HUES6 (cell line): ENCODE results near the gene OGDHL.
"Not testable (repeated sequence)": the region's sequence is repeated elsewhere in the genome, so short reads cannot be mapped to it uniquely, and the experiment has no call there.

Experiments
- H3K27ac ChIP-seq: 2 replicates; pipeline ENCODE4 v1.7.0; 2013; ENCODE audit warnings: low read depth, mild to moderate bottlenecking, low read length, inconsistent platforms
- H3K27me3 ChIP-seq: 2 replicates; pipeline ENCODE4 v1.6.1; 2013; ENCODE audit warnings: low read length; ENCODE audit not compliant: control insufficient read depth, insufficient read depth
- H3K36me3 ChIP-seq: 2 replicates; pipeline ENCODE4 v1.6.1; 2013; ENCODE audit warnings: low read length; ENCODE audit not compliant: control insufficient read depth, insufficient read depth
- H3K4me1 ChIP-seq: 2 replicates; pipeline ENCODE4 v1.6.1; 2013; ENCODE audit warnings: low read length; ENCODE audit not compliant: control insufficient read depth, insufficient read depth
- H3K4me3 ChIP-seq: 2 replicates; pipeline ENCODE4 v1.5.1; 2013; ENCODE audit warnings: low read depth, low read length
- H3K9ac ChIP-seq: one replicate; pipeline ENCODE4 v1.6.1; 2013; ENCODE audit warnings: mild to moderate bottlenecking, low read length
- H3K9me3 ChIP-seq: 2 replicates; pipeline ENCODE4 v1.6.1; 2013; ENCODE audit warnings: low read depth, low read length; ENCODE audit not compliant: control insufficient read depth, insufficient read depth

Gene OGDHL

GRCh38 chr10:49715157-49715556, 47.0 kb downstream of the OGDHL start:
- not testable (repeated sequence) for H3K9ac ChIP-seq, H3K27ac ChIP-seq, H3K36me3 ChIP-seq, H3K27me3 ChIP-seq, H3K4me1 ChIP-seq, H3K9me3 ChIP-seq, H3K4me3 ChIP-seq

DNA sequence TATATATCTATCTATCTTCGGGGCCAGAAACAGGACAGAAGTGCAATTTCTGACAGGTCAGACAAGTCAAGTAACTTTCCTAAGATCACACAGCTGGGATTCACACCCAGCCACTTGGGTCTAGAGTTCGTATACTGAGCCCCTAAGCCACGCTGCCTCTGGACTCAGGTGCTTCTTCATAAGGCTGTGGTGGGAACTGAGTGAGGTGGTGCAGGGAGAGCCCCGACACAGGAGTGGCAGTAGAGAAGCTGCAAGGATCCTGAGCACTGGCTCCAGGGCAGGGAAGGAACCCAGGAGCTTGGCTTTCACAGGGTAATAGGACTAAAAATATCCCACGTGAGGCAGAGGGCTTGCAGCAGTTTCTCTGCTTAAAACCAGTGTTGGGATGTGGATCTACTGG, 48.9 kb downstream of the OGDHL start:
- Histone ChIP-seq H3K9ac (no peak overlapping the region), H3K4me1 (no peaks in the 10 kb centered on the region), H3K27me3 (0 out of 2 replicates have a peak, but pooled peaks cover under 1% of the 10 kb centered on the region), H3K4me3 (no peak overlapping the region), H3K36me3 (no peaks in the 10 kb centered on the region), H3K9me3 (peaks cover 7% of the 10 kb centered on the region; the same call in 1 of the 2 replicates), H3K27ac (no peak overlapping the region)

DNA sequence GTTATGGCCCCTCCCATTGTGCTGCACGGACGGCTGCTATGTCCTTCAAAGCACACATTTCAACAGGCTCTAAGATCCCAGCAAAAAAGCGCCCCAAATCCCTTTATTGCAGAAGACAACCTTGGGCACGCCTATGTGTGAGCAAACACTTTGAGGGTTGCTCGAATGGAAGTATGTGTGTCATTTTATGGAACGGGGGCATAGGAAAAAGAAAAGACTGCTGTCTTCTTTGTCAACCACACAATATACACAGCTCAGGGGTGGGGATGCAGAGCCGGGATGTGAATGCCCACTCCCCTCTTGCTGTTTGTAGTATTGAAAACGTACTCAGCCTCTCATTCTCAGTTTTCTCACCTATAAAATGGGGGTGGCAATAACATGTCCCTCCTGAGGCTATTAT, 50.6 kb downstream of the OGDHL start:
- no peak overlapping the region for H3K27ac ChIP-seq
- no peaks in the 10 kb centered on the region for H3K4me1 ChIP-seq
- no peak overlapping the region for H3K4me3 ChIP-seq
- no peak overlapping the region for H3K9ac ChIP-seq
- 0 out of 2 replicates have a peak, but pooled peaks cover 3% of the 10 kb centered on the region for H3K27me3 ChIP-seq
- H3K36me3 ChIP-seq = no peaks in the 10 kb centered on the region
- H3K9me3 ChIP-seq = peaks cover 7% of the 10 kb centered on the region; the same call in 1 of the 2 replicates

DNA sequence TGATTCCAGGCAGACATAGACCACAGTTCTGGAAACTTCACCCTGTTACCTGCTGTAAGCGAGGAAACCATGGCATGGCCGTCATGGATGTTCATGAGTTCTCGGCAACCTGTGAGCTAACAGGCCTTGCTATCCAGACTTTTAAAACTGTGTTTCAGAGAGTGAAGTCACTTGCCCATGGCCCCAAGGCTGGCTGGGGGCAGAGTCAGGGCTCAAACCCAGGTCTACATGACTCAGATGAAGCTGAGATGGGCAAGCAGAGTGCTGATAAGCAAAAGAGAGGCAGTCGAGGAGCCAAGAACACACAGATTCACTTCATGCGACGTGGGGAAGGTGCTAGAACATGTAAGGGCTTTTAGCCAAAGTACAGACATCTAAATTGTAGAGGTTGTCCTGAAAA, 51.2 kb downstream of the OGDHL start:
- Histone ChIP-seq H3K27ac (no peak overlapping the region), H3K27me3 (0 out of 2 replicates have a peak, but pooled peaks cover 3% of the 10 kb centered on the region), H3K36me3 (no peaks in the 10 kb centered on the region), H3K9ac (no peak overlapping the region), H3K4me1 (no peaks in the 10 kb centered on the region), H3K4me3 (no peak overlapping the region), H3K9me3 (peaks cover 7% of the 10 kb centered on the region)

DNA sequence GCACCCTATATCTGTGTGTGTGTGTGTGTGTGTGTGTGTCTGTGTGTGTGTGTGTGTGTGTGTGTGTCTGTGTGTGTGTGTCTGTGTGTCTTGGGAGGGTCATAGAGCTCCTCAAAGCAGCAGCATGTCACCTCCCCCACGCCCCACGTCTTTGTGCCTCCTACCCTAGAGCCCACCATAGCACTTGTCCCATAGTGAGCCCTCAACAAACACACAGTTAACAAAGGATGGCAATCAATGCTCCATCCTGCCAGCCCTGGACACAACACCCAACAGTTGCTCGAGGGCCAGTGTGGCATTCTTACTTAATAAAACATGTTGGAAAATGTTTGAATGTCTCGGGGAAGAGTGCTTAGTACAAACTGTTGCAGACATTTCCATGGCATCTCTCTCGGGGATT, 52.2 kb downstream of the OGDHL start:
- Histone ChIP-seq H3K9ac (no peak overlapping the region), H3K4me1 (no peaks in the 10 kb centered on the region), H3K27me3 (0 out of 2 replicates have a peak, but pooled peaks cover 3% of the 10 kb centered on the region), H3K36me3 (no peaks in the 10 kb centered on the region), H3K4me3 (no peak overlapping the region), H3K27ac (no peak overlapping the region), H3K9me3 (peaks cover 8% of the 10 kb centered on the region)

- H3K36me3 ChIP-seq = no peaks in the 10 kb centered on the region
- no peak overlapping the region for H3K9ac ChIP-seq
- H3K27ac ChIP-seq = no peak overlapping the region
- 0 out of 2 replicates have a peak, but pooled peaks cover 3% of the 10 kb centered on the region for H3K27me3 ChIP-seq
- H3K4me1 ChIP-seq = no peaks in the 10 kb centered on the region
- H3K4me3 ChIP-seq = no peak overlapping the region
- peaks cover 5% of the 10 kb centered on the region; the same call in 1 of the 2 replicates for H3K9me3 ChIP-seq
Measured at GRCh38 chr10:49707585-49707984, 54.5 kb downstream of the OGDHL start.

DNA sequence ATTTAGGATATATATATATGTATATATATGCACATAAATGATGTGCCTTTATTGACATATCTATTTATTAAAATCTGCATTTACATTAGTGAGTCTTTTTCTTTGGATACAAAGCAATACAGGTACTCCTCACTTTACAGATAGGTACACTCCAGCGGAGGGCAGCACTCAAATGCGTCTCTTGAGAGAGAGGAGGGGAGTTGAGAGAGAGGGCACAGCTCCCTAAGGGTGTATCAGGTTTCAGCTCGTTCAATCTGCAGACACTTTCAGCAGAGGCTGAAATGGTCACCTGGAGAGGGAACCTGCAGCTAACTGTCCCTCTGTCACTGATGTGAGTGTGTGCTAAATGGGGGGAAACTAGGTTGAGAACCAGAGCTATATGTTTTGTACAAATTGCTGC, 61.1 kb downstream of the OGDHL start:
- Histone ChIP-seq H3K27me3 (peaks cover 23% of the 10 kb centered on the region), H3K36me3 (no peaks in the 10 kb centered on the region), H3K27ac (no peak overlapping the region), H3K4me3 (no peak overlapping the region), H3K9ac (no peak overlapping the region), H3K9me3 (peaks cover 5% of the 10 kb centered on the region; the same call in 1 of the 2 replicates), H3K4me1 (peaks cover 5% of the 10 kb centered on the region)

GRCh38 chr10:49700211-49700610, 61.9 kb downstream of the OGDHL start:
- peaks cover 5% of the 10 kb centered on the region for H3K4me1 ChIP-seq
- H3K9me3 ChIP-seq = peaks cover 3% of the 10 kb centered on the region; the same call in 1 of the 2 replicates
- no peaks in the 10 kb centered on the region for H3K36me3 ChIP-seq
- no peak overlapping the region for H3K9ac ChIP-seq
- no peak overlapping the region for H3K27ac ChIP-seq
- H3K4me3 ChIP-seq = no peak overlapping the region
- peaks cover 29% of the 10 kb centered on the region for H3K27me3 ChIP-seq

DNA sequence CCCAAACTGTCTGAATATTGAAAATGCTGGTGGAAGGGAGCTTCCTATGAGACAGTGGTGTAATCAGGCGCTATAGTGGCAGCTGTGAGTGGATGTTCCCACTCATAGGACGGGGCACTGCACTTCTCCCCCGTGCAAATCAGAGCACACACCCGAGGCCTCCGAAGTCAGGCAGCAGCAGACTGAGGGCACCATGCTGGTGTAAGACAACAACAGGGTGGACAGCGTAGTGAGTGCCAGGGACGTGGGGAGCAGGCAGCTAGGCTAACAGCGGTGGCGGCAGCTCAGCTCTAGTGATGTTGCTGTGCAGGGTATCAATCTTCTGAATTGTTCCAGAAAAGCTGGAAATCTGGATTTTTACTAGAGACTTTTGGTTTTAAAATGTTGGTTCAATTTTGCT, 63.4 kb downstream of the OGDHL start:
- H3K9me3 ChIP-seq = no peaks in the 10 kb centered on the region
- no peak overlapping the region for H3K9ac ChIP-seq
- H3K4me3 ChIP-seq = no peak overlapping the region
- H3K27me3 ChIP-seq = peaks cover 44% of the 10 kb centered on the region
- H3K27ac ChIP-seq = no peak overlapping the region
- H3K4me1 ChIP-seq = peaks cover 5% of the 10 kb centered on the region
- H3K36me3 ChIP-seq = no peaks in the 10 kb centered on the region

DNA sequence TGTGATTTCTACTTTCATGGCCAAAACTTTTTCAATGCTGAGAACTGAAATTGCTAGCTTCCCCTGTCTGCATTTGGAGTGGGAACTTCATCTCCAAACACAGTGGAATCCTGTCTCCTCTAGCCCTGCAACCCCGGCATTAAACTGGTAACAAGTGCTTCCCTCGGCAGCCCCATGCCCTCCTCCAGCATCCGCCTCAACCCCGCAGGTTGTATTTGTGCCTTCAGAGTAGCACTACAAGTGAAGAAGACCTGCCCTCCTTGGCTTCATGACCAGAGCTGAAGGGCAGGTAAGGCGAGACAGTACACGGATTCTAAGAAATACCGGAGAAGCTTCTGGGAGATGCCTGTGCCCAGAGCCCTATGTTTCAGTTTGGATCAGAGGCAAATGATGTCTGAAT, 65.8 kb downstream of the OGDHL start:
- Histone ChIP-seq H3K9ac (no peak overlapping the region), H3K4me3 (no peak overlapping the region), H3K9me3 (0 out of 2 replicates have a peak, but pooled peaks cover 5% of the 10 kb centered on the region), H3K36me3 (no peaks in the 10 kb centered on the region), H3K4me1 (peaks cover 10% of the 10 kb centered on the region), H3K27ac (no peak overlapping the region), H3K27me3 (peaks cover 68% of the 10 kb centered on the region)

- Histone ChIP-seq H3K4me3 (no peak overlapping the region), H3K27me3 (peaks cover 80% of the 10 kb centered on the region), H3K27ac (no peak overlapping the region), H3K9me3 (0 out of 2 replicates have a peak, but pooled peaks cover 5% of the 10 kb centered on the region), H3K36me3 (no peaks in the 10 kb centered on the region), H3K4me1 (peaks cover 20% of the 10 kb centered on the region), H3K9ac (no peak overlapping the region)
Measured at GRCh38 chr10:49694466-49694865, 67.7 kb downstream of the OGDHL start.

- no peak overlapping the region for H3K9ac ChIP-seq
- no peak overlapping the region for H3K27ac ChIP-seq
- H3K9me3 ChIP-seq = peaks cover 16% of the 10 kb centered on the region
- H3K36me3 ChIP-seq = no peaks in the 10 kb centered on the region
- peaks cover 35% of the 10 kb centered on the region for H3K4me1 ChIP-seq
- H3K27me3 ChIP-seq = peaks cover 96% of the 10 kb centered on the region
- H3K4me3 ChIP-seq = no peak overlapping the region
Measured at GRCh38 chr10:49691588-49691987, 70.5 kb downstream of the OGDHL start.
